DOHH2 (cell line): ENCODE results near the gene ME3.

Experiments
- H3F3A ChIP-seq: fragments of 200-600 bp; sonication (generic), shearing (Covaris generic); 2 replicates; pipeline ENCODE4 v1.6.0; 2016; ENCODE audit warnings: antibody characterized with exemption, mild to moderate bottlenecking; ENCODE audit not compliant: control insufficient read depth, insufficient read depth
- H3K27ac ChIP-seq: fragments of 200-600 bp; sonication (generic); 2 replicates; pipeline ENCODE4 v1.5.1; 2014; ENCODE audit warnings: low read depth, mild to moderate bottlenecking, low read length, moderate library complexity
- H3K27me3 ChIP-seq: fragments of 200-600 bp; sonication (generic); 2 replicates; pipeline ENCODE4 v1.6.1; 2014; ENCODE audit warnings: mild to moderate bottlenecking, low read length, mixed read lengths; ENCODE audit not compliant: control insufficient read depth
- H3K36me3 ChIP-seq: fragments of 200-600 bp; sonication (generic); 2 replicates; pipeline ENCODE4 v1.6.1; 2014; ENCODE audit warnings: mild to moderate bottlenecking, low read length, moderate library complexity, mixed read lengths; ENCODE audit not compliant: control insufficient read depth
- H3K4me1 ChIP-seq: fragments of 200-600 bp; sonication (generic); 2 replicates; pipeline ENCODE4 v1.6.1; 2014; ENCODE audit warnings: mild to moderate bottlenecking, low read length, mixed read lengths; ENCODE audit not compliant: control insufficient read depth
- H3K4me2 ChIP-seq: fragments of 200-600 bp; sonication (generic); 2 replicates; pipeline ENCODE4 v1.6.0; 2014; ENCODE audit warnings: mild to moderate bottlenecking, low read length, moderate library complexity
- H3K4me3 ChIP-seq: fragments of 200-600 bp; sonication (generic); 2 replicates; pipeline ENCODE4 v1.5.1; 2014; ENCODE audit warnings: mild to moderate bottlenecking, low read length, mixed read lengths
- H3K79me2 ChIP-seq: fragments of 200-600 bp; sonication (generic); 2 replicates; pipeline ENCODE4 v1.6.1; 2014; ENCODE audit warnings: mild to moderate bottlenecking, low read length, mixed read lengths; ENCODE audit not compliant: control insufficient read depth
- H3K9me2 ChIP-seq: fragments of 200-600 bp; sonication (generic); replicated peaks from 2 replicates; pipeline ENCODE4 v1.6.1; 2014; ENCODE audit warnings: mild to moderate bottlenecking, low read length, mixed read lengths; ENCODE audit not compliant: control insufficient read depth
- H3K9me3 ChIP-seq: fragments of 200-600 bp; sonication (generic); 2 replicates; pipeline ENCODE4 v1.6.1; 2014; ENCODE audit warnings: antibody characterized with exemption, low read length, mixed read lengths; ENCODE audit not compliant: control insufficient read depth, insufficient read depth
- H4K20me1 ChIP-seq: fragments of 200-600 bp; sonication (generic); 2 replicates; pipeline ENCODE4 v1.6.0; 2014; ENCODE audit warnings: low read depth, mild to moderate bottlenecking, antibody characterized with exemption, low read length, moderate library complexity; ENCODE audit not compliant: control insufficient read depth, insufficient read depth
- CTCF ChIP-seq: fragments of 200-600 bp; sonication (generic); IDR thresholded peaks from one replicate; pipeline ENCODE4 v1.5.1; 2014; ENCODE audit warnings: antibody characterized with exemption, mild to moderate bottlenecking, low read depth, low read length; ENCODE audit not compliant: poor library complexity, severe bottlenecking
- EZH2phosphoT487 ChIP-seq: fragments of 200-600 bp; sonication (generic); IDR thresholded peaks from 2 replicates; pipeline ENCODE4 v1.6.1; 2017; ENCODE audit warnings: borderline replicate concordance, mild to moderate bottlenecking, antibody characterized with exemption, low read length, moderate library complexity, mixed read lengths

The ME3 gene

GRCh38 chr11:86570020-86570419 is 102.4 kb downstream of the ME3 start:
- no peaks in the 10 kb centered on the region for H3K27me3 ChIP-seq
- no peaks in the 10 kb centered on the region for H4K20me1 ChIP-seq
- no peaks in the 10 kb centered on the region for H3F3A ChIP-seq
- H3K9me3 ChIP-seq: no peaks in the 10 kb centered on the region
- TF ChIP-seq CTCF (no peak), EZH2phosphoT487 (no peak)
- H3K4me2 ChIP-seq: no peak overlapping the region
- no peak overlapping the region for H3K4me3 ChIP-seq
- no peaks in the 10 kb centered on the region for H3K4me1 ChIP-seq
- H3K79me2 ChIP-seq: no peaks in the 10 kb centered on the region
- no peak overlapping the region for H3K27ac ChIP-seq
- no peaks in the 10 kb centered on the region for H3K9me2 ChIP-seq
- no peaks in the 10 kb centered on the region for H3K36me3 ChIP-seq

DNA sequence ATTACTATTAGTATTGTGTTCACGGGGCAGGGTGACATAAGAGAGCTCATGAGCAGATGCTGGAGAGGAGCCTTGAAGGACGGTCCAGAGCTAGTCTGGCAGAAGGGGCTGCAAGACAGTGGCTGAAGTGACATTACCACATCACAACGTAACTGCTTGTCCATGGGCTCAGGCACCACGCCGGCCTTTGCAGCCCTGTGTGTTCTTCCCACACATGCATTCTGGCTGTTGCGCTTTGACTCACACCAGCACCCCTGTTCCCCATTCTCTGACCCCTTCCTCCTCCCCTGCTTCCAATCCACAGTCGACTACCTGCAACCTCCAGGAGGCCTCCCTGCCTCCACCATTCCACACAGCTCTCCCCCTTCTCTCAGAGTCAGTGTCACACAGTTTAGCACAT is 103.3 kb downstream of the ME3 start:
- Histone ChIP-seq H3K79me2 (no peaks in the 10 kb centered on the region), H3K4me2 (no peak overlapping the region), H3K27me3 (no peaks in the 10 kb centered on the region), H3K27ac (no peak overlapping the region), H3K9me3 (no peaks in the 10 kb centered on the region), H4K20me1 (no peaks in the 10 kb centered on the region), H3K4me3 (no peak overlapping the region), H3K4me1 (no peaks in the 10 kb centered on the region), H3K9me2 (no peaks in the 10 kb centered on the region), H3F3A (no peaks in the 10 kb centered on the region), H3K36me3 (no peaks in the 10 kb centered on the region)
- TF ChIP-seq CTCF (no peak), EZH2phosphoT487 (no peak)

GRCh38 chr11:86565801-86566312 is 106.6 kb downstream of the ME3 start:
- H3K4me1 ChIP-seq: no peaks in the 10 kb centered on the region
- no peak overlapping the region for H3K4me2 ChIP-seq
- TF ChIP-seq EZH2phosphoT487 (no peak), CTCF (no peak)
- no peaks in the 10 kb centered on the region for H3F3A ChIP-seq
- H3K27me3 ChIP-seq: no peaks in the 10 kb centered on the region
- H3K9me2 ChIP-seq: no peaks in the 10 kb centered on the region
- H3K9me3 ChIP-seq: no peaks in the 10 kb centered on the region
- H3K4me3 ChIP-seq: no peak overlapping the region
- H4K20me1 ChIP-seq: no peaks in the 10 kb centered on the region
- no peak overlapping the region for H3K27ac ChIP-seq
- no peaks in the 10 kb centered on the region for H3K79me2 ChIP-seq
- no peaks in the 10 kb centered on the region for H3K36me3 ChIP-seq
